PC-9 (cell line): Measurements from ENCODE around the gene TIMM21.

Experiments
- CTCF ChIP-seq: fragments of 200-600 bp; sonication (generic); conservative IDR thresholded peaks from 2 replicates; pipeline ENCODE4 v1.6.1; 2017; ENCODE audit warnings: mixed run types, antibody characterized with exemption, mild to moderate bottlenecking, moderate library complexity
- EZH2 ChIP-seq: fragments of 200-600 bp; sonication (generic); IDR thresholded peaks from 2 replicates; pipeline ENCODE4 v1.8.0; 2017; ENCODE audit warnings: antibody characterized with exemption, low read depth

- TF ChIP-seq CTCF = no peak
- no peak for TF ChIP-seq EZH2
Measured at GRCh38 chr18:74186661-74187060, 38.3 kb downstream of the TIMM21 start.
